Stimulated activated CD4-positive, alpha-beta T cell treated with anti-CD3 and anti-CD28 coated beads, Interleukin-12 subunit alpha, Interleukin-12 subunit beta, amount 100 ng/mL, for 4 hours (primary cell): ENCODE data around the gene KIF22.

Experiments used
- DNase-seq: peaks from one replicate; pipeline ENCODE4 v3.0.0-alpha.2; 2020

Gene KIF22

DNA sequence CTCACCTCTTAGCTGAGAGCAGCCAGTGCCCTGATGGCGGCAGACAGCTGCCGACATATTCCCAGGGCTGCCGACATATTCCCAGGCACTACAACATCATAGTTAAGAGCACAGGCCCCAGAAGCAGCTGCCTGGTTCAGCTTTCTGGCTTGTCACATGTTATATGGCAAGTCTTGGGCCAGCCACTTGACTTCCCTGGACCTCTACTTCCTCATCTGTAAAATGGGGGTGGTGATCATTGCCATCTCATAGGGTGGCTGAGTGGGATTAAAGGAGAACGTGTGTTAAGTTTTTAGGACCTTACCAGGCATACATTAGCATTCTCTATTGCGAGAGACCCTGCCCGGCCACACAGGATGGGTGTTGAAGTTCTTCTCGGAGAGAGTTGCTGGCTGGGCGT is 53.4 kb downstream of the KIF22 start:
- DNase-seq, result no peak

GRCh38 chr16:29844575-29845331 is 54.2 kb downstream of the KIF22 start:
- no peak for DNase-seq

DNA sequence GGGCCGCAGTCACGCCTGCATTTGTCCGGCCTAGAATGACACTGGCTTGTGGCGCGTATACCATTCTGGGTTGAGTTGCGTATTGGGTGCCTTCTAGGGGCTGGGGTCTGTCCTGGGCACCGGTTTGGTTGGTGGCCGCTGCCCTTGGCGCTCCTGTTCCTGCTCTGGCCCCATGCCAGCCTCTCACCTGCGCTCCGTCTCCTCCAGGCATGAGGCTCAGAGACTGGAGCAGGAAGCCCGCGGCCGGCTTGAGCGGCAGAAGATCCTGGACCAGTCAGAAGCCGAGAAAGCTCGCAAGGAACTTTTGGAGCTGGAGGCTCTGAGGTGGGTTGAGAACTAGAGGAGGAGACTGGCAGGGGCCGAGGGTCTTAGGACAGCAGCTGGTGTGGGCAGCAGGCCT is 55.1 kb downstream of the KIF22 start:
- DNase-seq, result no peak

GRCh38 chr16:29848420-29849297 is 58.1 kb downstream of the KIF22 start:
- peak; percentile 85 for DNase-seq

DNA sequence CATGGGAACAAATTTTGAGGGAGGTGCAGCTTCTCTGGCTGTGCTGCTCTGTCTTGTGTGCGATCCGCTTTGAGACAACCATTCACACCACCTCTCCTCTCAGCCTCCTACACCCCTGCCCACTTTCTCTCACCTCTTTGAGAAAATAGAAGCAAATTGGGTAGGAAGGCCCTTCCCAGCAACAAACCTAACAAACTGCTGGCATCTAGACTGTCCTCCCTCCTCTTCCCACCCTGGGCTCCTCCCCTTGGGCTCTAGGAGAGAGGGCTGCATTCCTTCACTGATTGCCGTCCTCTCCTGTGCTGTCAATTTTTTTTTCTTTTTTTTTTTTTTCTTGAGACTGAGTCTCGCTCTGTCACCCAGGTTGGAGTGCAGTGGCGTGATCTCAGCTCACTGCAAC is 59.0 kb downstream of the KIF22 start:
- DNase-seq, result no peak

- DNase-seq, result no peak
Measured at GRCh38 chr16:29850998-29851397, 60.4 kb downstream of the KIF22 start.

DNA sequence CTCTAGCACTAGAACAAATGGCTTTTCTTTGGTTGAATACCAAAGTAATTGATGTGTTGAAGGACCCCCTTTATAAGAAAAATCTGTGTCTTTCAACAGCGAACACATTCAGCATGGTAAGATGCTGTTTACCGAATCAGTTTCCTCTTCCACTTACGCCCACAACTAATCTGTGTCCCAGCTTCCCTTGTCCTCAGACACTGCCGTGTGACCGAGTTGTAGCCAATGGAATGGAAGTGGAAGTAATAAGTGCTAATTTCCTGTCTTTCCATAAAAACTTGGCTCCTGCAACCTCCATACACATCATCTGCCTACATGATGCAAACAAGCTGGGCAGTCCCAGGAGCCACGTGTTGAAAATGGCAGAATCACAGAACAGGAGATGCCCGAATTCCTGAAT is 62.1 kb downstream of the KIF22 start:
- no peak for DNase-seq

- DNase-seq, result no peak
Measured at GRCh38 chr16:29854520-29855100, 64.1 kb downstream of the KIF22 start.
